ENCODE measurements around the gene WDR64.
A peak's percentile ranks its signal among the peaks of the same experiment; 100 is the strongest.
"Not testable (repeated sequence)": the region's sequence is repeated elsewhere in the genome, so short reads cannot be mapped to it uniquely, and the experiment has no call there.

Gene WDR64

DNA sequence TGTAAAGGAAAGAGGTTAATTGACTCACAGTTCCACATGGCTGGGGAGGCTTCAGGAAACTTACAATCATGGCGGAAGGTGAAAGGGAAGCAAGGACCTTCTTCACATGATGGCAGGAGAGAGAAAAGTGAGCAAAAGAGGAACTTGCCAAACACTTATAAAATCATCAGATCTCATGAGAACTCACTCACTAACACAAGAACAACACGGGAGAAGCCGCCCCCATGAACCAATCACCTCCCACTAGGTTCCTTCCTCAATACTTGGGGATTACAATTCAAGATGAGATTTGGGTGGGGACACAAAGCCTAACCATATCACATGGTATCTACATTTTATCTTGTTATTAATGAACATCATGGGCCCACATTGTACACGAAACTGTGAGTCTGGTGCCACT is 51.7 kb downstream of the WDR64 start:
- not testable (repeated sequence) for DNase-seq

- no peak for DNase-seq
These were observed 54.2 kb downstream of the WDR64 start for GRCh38 chr1:241706257-241706656.

DNA sequence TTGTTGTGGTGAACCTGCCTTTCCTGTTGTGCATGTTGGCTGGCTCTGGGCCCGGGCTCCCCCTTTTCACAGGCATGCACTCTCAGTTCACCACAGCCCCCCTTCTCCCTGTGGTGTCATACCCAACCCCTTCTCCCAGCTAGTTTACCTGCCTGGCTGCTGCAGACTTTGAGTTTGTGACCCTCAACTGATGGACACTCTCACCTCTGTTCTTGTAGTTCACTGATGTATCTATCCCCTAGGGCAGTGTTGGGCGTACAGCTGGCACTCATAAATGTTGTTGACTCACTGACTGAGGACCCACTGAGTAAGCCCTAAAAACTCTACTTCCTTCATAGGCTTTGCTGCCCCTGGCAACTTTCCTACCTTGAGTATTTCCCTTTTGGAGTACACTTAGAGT is 54.9 kb downstream of the WDR64 start:
- DNase-seq: no peak

DNA sequence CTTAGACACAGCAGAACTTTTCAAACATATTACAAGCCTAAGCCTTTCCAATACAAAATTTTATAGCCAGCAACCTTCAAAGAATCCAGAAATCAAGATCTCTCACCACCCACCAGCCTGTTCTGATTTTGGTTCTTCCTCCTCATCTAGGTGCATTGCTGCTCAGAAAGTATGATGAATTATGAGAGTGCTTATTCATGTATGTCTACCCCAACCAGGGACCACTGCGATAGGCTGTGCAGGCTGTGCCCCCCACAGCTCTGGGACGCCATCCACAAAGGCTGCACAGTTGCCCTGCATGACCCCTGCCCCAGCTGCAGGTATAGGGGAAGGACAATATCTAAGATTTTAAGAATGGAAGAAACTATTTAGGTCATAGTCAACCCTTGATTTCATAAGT is 55.4 kb downstream of the WDR64 start:
- DNase-seq: no peak

- DNase-seq: no peak
These were observed 59.2 kb downstream of the WDR64 start for GRCh38 chr1:241711326-241711725.

GRCh38 chr1:241713316-241713715 is 61.2 kb downstream of the WDR64 start:
- DNase-seq: no peak

DNA sequence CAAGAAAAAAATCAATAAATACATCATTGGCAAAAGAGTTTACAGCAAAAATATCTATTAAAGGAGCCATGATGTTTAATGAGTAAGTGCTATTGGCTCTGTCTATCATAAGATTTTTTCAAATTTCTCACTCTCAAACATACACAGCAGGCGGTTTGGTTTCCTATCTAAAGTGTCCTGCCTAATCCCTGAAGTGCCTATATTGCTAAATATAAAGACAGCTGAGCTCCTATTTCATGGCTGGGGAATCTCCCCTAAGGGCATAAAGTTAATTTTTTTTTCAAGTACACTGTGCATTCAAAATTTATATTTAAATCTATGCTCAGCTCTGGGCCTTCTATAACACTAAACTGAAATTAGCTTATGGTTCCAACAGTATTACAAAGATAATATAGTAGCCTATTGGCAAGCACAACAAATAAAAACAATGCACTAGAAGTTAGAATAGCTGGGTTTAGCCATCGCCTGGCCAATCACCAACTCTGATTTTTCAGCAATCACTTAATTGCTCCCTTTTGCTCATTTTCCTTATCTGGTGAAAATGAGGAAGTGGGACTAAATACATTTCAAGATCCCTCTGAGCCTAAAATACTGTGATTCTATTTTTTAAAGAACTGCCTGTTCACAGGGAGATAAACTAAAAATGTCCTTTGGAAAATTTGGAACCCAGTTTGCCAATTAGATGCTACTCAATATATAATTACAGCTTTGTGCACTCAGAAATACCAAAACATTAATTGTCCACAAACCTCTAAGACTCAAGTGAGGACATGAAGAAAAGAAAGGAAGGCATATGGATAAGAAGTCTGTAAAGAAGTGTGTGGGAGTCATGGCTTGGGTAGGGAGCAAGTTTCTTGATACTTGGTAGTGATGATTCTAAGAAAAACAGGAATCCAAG is 62.5 kb downstream of the WDR64 start:
- DNase-seq: no peak

DNA sequence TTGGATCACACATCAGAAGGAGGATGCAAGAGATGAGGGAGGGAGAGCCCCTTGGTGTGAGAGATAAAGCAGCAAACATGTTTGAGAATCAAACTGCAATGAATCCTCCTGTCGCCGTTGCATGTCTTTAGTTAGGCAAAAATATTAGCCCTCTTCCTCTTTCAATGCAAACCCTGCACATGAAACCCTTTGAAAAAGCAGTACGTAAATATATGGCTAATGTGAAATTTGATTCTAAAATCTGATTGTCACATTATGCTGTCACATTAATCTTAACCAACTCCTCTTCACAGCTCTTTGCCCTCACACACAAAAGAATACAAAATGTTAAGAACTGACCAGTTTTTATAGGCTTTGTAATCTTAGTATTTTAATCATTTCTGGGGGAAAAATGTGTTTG is 63.4 kb downstream of the WDR64 start:
- DNase-seq: no peak

DNA sequence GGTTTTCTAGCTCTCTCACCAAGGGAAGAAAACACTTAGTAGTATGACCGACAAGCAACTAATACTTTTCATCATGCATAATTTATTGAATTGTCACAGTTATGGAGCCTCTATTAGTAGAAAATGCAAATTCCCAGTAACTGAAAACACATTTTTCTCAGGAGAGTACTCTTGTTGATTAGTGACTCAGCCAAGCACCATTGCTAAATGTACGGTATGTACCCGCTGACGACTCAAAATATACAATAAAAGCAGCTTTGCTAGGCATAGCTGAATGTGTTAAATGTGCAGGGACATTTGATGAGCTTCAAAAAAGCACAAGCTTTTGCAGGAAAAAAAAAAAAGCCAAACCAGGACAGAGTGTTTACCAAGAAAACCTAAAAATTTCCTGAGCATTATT is 63.9 kb downstream of the WDR64 start:
- DNase-seq: no peak

DNA sequence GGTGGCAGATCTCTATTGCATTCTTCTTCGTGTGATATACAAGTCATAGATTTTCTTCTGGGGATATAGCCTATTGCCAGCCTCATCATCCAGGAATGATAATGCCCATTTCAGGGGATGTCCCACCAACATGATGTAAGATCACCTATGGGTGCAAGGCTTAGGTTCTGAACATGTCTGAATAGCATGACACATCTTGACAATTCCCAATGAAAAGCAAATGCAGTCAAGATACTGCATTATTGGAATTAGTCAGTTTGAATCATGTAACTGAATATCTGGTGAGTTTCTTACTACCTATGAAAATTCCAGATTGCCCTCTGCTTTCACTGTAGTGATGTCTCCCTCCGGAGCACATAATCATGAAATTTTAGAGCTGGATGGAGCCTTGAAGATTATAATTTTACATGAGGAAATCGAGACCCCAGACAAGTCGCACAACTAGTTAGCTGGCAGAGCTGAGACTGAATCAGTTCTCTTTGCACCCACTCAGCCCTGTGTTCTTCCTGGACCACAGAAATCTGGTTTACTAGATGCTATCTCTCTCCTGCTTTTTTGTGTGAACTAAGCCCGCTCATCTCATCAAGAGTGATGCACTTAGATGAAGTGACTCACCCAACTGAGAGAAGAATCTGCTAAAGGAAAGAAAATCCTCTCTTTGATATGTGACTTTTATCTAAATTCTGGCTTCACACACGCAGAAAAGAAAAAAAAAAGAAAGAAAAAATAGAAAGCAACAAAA is 65.0 kb downstream of the WDR64 start:
- DNase-seq: no peak

DNA sequence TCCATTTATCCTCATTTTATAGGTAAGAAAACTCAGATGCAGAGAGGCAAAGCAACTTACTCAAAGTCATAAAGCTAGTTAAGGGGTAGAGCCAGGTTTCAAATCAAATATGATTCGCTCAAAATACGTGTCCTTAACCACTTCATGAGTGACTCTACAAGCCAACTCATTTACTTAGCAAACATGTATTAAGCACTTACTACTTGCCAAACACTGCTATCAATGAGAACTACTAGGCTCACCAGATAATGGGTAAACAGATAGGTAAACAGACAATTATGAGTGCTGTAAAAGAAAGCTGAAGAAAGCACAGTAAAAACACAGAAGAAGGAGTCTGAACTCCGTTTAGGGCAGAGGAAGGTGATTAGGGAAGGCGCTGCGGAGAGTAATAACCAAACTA is 65.9 kb downstream of the WDR64 start:
- DNase-seq: no peak

GRCh38 chr1:241721011-241721410 is 68.9 kb downstream of the WDR64 start:
- DNase-seq: no peak

DNA sequence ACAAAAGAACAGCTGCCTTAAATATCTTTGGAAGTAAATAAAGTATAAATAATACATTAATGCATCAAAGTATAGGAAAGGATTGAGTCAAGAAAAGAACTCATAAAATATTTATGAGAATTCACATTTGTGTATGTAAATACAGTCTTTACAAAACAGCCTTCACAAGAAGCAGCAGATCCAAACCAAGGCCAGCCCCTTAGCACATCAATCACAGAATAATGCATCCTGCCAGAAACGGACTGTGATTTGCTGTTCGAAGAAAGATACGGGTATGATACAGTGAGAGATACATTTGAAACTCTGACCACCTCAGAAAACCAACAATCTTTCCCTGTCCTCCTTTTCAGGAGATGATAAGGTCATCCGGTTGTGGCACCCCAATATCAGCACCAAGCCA is 70.9 kb downstream of the WDR64 start:
- DNase-seq: peak; percentile 45

- no peak for DNase-seq
These were observed 72.8 kb downstream of the WDR64 start for GRCh38 chr1:241724741-241725356.

DNA sequence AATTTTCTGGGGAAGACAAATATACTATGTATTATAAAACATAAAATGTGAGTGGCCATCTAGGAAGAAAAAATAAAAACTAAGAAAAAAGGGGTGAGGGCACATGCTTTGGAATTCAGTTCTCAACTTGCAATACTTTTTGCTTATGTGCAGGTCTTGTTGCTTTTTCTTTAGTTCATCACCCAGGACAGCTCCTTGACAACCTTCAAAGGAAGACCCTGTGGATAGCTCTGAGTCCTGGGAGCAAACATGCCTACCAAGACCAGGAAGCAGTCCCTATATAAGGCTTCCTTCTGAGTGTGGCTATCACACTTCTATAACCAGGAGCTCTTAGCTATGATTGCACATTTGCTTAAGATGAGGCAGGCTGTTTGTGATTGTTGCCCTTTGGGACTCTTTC is 78.0 kb downstream of the WDR64 start:
- no peak for DNase-seq

- DNase-seq: no peak
These were observed 81.8 kb downstream of the WDR64 start for GRCh38 chr1:241733899-241734298.

- DNase-seq: no peak
These were observed 82.5 kb downstream of the WDR64 start for GRCh38 chr1:241734533-241734932.

GRCh38 chr1:241735493-241735926 is 83.4 kb downstream of the WDR64 start:
- DNase-seq: not testable (repeated sequence)

DNA sequence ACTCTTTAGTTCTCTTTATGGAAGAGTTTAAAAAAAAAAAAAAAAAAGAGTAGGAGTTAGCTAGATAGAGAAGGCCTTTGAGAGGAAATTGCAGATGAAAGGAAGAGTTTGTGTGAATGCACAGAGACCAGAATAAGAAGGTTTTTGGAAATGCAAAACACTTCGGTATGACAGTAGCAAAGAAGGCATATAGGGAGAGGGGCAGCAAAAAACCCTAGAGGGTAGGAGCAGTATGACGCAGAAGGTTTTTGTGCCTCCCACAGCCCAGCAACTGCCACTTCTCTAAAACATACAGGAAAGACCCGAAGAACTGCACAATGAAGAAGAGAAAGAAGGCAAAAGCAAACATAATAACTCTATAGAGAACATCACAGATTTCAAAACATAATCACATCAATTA is 84.3 kb downstream of the WDR64 start:
- no peak for DNase-seq

GRCh38 chr1:241738284-241739078 is 86.4 kb downstream of the WDR64 start:
- no peak for DNase-seq

DNA sequence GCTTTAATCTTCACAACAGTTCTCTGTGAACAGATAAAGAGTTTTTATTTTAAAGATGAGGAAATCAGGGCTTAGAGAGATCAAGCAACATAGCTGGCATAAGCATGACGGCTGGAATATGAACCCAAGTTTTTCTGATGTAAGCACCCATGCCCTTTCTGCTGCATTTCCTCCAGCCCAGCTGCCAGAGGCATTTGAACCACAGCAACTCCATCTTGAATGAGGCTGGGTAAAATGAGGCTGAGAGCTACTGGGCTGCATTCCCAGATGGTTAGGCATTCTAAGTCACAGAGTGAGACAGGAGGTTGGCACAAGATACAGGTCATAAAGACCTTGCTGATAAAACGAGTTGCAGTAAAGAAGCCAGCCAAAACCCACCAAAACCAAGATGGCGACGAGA is 90.0 kb downstream of the WDR64 start:
- no peak for DNase-seq

DNA sequence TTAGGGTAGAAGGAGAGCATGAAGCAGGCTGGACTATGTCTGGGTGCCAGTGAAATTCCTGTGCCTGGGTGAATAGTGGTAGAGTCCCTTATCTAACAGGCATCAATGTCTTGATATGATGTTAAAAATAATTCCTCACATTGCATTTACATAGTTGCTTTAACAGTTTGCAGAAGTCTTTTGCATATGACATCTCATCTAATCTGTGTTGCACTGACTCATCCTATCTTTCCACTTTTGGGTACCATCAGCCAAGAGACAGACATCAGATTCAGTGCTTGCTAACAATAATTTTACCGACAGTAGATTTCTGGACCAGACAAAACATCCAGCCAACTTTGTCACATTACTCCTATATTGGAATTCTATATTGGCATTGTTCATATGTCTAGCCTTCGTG is 92.5 kb downstream of the WDR64 start:
- no peak for DNase-seq

DNA sequence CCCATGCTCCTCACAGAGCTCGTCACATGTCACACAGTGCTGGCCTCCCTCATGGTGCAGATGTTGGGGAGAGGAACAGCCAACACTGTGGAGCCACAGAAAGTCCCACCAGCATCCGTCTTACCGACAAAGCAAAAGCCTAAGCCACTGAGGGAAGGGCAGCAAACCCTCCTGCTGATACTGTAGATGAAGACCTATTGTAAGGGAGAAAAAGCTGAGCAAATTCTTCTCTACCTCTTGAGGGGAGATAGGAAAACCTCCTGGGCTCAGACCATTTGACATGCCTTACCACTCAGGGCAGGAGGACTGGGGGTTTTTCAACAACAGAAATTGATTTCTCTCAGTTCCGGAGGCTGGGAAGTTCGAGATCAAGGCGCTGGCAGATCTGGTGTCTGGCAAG is 95.9 kb downstream of the WDR64 start:
- no peak for DNase-seq
